HS-27A (cell line): Measurements from ENCODE around the gene TRIM77.
"Not testable (repeated sequence)": the region's sequence is repeated elsewhere in the genome, so short reads cannot be mapped to it uniquely, and the experiment has no call there.

Experiments used
- DNase-seq: peaks from one replicate; pipeline ENCODE4 v3.0.0-alpha.2; 2012; ENCODE audit warnings: low read depth, missing footprints

TRIM77 gene, protein sequence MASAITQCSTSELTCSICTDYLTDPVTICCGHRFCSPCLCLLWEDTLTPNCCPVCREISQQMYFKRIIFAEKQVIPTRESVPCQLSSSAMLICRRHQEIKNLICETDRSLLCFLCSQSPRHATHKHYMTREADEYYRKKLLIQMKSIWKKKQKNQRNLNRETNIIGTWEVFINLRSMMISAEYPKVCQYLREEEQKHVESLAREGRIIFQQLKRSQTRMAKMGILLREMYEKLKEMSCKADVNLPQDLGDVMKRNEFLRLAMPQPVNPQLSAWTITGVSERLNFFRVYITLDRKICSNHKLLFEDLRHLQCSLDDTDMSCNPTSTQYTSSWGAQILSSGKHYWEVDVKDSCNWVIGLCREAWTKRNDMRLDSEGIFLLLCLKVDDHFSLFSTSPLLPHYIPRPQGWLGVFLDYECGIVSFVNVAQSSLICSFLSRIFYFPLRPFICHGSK

DNA sequence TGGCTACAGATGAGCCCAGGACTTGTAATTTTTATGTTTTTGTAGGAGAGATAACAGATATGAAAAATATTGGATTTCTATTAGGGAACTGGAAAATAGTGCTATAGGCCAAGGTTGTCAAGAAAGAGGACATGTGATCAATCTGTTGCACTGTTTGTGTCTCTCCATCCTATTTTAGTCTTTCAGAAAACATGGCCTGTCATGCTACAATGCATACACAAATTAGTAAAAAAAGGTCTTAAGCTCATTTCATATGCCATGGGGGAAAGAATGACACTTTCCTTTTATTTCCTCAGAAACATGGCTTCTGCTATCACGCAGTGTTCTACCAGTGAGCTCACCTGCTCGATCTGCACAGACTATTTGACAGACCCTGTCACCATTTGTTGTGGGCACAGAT lies at the start of gene TRIM77:
TRIM77 (plus strand) TSS at position 301 of the 400 bp plus-strand sequence; CDS start at position 301, 0 bp downstream.
- DNase-seq = not testable (repeated sequence)

DNA sequence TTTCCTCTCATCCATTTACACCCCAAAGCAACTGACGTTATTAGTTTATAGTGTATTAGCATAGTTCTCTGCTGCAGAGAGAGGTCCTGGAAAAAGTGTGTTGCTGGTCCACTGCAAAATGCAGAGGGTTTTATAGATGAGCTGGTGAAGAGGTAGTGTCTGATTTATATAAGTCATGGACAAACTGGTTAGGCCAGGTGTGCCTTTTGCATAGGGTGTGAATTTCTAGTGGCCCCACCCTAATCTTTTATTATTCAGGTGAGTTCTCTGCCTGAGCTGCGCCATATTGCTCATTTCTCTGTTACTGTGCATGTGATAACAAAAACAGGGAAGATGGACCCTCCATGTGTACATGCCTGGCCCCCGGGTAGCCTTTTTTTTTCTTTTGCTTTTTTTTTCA lies 43.1 kb upstream of the TRIM77 start:
- no peak for DNase-seq

DNA sequence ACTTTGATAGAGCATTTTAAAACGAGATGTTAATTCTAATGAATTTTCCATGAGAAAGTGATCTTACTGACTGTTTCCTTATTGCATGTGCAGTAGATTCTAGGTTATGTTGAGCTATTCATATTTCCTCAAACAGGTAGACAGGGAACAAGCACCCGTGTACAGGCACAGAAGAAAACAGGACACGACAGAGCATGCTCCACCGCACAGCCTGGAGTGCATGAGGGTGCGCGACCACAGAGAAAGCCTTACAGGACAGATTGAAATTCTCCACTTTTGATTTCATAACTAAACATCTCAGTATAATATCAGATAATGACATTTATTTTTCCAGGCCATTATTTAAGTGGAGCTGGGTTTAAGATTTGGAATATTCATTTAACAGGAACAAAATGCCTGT lies 41.9 kb upstream of the TRIM77 start:
- DNase-seq = not testable (repeated sequence)

DNA sequence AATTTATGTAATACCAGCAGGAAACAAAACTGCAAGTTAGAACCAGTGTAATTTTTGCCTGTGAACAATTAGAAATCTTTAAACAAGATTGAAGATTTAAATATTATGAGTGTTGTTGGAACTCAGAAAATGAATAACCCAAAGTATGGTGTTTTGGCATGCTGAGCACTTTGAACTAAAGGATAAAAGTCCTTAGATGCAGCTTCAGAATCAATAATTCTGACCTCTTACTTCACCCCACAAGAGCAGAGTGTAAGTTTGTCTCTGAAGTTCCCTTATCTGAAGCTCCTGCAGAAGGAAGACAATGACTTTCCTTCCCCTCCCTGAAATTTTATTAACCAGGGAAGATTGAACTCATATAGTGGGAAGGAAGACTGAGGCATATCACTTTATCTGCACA lies 40.5 kb upstream of the TRIM77 start:
- DNase-seq = not testable (repeated sequence)

DNA sequence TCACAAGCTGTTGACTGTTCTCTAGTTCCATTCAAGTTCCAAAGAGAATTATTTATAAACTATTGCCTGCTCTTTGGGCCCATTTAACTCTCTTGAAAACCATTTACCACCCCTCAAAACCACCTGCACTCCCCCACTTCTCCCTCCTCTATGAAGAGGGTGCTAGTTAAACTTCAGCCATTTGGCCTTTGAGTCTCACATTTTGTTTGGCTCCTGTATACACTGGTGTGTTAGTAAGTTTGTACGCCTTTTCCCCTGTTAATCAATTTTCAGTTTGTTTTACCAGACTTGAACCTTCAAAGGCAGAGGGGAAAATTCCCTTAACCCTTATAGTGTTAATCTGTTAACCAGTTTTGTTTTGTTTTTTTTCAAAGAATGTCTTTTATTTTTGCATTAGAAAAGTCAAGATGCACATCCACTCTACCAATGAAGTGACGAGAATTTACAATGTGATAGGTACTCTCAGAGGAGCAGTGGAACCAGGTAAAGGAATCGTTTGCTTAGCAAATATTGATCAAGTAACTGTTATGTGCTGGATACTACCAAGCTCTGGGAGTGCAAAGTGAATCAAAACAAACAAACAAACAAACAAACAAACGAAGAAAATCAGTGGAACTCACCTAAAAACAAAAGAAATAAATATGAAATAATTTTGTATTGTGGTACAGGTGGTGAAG lies 40.0 kb upstream of the TRIM77 start:
- not testable (repeated sequence) for DNase-seq

DNA sequence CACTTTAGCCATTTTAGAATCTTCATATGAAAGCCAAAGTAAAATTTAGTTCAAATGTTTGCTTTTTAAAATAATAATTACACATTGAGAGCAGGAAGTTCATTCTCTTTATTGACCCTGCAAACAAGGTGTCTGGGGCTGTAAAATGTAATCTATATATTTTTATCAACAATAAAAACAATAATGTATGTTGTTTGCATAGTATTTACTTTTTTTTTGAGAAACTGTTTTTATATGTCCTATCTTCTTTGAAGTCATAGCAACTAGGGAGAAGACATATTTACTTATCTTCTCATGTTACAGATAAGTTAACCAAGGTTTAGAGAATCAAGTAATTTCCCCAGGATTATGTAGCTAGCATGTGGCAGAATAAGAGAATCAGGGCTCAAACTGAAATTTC lies 37.6 kb upstream of the TRIM77 start:
- not testable (repeated sequence) for DNase-seq

DNA sequence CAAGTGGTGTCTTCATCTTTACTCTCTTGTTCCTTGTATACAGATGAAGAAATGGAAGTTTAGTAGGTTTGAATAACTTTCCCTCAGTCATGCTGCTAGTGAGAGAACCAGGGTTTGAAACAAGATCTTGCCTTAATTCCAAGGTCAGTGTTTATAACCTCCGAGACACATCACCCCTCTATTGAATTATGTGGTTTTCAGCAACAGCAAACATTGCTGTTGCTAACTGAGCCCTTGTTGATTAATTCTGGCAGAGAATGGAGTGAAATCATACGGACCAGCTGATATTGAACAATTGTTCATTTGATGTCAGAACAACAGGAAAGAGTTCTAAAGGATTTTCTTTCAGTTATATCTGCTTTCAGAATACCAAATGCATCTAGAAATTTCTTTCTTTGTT lies 36.7 kb upstream of the TRIM77 start:
- not testable (repeated sequence) for DNase-seq

DNA sequence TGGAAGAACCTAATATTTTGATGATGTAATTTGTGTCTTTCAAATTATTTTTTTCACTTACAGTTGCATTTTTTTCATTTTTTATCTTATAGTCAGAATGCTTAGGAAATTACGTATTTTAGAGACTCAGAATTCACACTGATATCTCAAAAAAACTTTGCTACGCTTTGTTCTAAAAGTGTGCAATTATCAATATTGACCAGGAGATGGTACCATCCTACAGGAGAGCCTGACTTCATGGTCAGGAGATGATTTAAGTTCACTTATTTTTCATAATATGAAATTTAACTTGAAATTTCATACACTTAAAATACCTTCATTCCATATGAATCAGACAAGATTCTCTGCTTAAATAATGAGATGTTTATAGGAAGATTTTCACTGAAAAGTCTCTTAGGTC lies 34.7 kb upstream of the TRIM77 start:
- DNase-seq = not testable (repeated sequence)

DNA sequence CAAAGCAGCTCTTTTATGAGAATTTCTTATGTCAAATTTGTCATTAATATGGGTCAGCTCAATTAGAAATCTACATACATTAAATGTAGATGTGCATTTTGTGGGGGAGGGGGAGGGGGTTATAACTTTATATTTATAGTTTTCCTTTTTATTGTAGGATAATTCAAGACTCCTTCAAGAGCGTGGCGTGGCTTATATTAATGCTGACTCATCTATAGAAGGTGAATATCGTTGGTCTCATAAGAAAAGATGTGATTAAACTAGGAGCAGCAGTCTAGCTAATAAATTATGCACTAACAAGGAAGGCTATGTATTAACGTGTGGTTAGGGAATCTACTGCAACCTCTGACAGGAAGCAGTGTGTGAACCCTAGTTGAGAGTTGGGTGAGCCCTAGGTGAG lies 34.2 kb upstream of the TRIM77 start:
- DNase-seq = not testable (repeated sequence)

DNA sequence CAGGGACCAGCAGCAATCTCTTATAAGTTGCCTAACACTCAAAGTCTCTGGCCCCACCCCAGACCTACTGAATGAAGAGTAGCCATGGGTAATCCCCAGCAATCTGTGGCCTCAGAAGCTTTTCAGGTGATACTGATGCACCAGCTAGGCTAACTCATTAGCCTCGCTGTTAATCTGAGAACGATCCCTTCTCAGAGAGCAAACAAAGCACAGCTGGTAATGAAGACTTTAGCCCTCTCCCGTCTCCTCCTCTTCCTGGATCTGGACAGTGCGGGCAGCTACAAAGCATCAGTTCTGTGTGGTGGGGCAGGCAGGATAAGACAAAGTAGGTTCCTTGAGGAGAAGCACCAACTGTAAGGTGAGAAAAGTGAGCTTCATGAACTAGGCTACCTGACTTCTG lies 3.0 kb upstream of the TRIM77 start:
- not testable (repeated sequence) for DNase-seq

DNA sequence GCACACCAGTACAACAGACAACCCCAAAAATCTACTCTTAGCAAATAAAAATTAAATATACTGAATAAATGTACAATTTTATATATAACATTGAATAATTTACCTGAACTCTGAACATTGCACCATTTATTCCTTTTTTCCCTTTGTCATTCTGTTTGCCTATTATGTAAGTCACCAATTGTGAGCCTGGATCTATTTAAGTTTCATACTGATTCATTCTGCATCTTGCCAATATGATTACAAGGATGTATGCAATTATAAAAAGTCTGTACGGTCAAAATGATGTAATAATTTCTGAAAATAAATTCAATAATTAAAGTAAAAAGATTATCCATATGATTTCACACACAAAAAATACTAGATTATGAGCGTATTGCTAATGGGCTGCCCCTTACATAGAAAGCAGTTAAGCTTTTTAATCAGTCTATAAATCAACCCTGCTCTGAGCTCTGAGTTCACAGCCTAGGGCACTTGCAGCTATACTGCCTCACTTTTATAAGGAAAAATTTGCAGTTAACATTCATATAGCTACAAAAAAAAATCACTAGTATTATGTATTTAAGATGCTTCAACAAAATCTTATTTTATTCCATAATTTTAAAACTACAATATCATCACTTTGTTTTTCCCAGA lies 14.9 kb downstream of the TRIM77 start:
- not testable (repeated sequence) for DNase-seq

DNA sequence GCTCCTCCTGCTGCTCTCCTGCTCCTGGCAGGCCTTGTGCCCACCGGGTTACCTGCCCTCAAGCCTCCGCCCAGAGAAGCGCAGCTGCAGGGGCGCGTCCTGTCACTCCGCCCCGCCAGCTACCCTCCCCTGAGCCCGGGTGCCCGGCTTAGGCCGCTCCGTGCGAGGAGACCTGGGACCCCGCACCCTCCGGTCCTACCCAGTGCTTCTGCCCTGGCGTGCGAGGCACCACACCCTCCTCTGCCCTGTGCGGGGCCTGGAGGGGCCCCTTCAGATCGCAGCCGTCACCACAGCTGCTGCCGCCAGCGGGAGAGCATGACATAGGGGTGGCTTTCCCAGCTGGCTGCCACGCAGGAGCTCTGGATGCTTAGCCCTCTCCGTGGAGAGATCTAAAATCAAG lies 20.1 kb downstream of the TRIM77 start:
- not testable (repeated sequence) for DNase-seq

DNA sequence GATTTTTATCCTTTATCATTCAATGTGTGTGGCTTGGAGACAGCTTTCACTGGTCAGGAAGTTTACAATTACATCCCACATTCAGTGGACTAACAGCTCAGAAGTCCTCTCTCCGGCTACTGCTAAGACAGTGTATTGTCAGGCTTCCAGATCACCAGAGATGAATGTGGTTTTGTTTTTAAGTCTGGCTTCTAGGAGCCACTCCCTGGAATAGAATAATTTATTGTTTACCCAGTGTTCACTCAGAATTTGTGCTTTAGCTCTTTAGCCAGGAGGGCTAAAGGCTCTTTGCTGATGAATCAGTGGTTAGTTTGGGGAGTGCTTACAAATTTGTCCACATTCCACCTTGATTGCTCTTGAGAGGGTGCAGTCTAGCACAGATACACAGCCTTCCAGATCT lies 26.5 kb downstream of the TRIM77 start:
- no peak for DNase-seq

DNA sequence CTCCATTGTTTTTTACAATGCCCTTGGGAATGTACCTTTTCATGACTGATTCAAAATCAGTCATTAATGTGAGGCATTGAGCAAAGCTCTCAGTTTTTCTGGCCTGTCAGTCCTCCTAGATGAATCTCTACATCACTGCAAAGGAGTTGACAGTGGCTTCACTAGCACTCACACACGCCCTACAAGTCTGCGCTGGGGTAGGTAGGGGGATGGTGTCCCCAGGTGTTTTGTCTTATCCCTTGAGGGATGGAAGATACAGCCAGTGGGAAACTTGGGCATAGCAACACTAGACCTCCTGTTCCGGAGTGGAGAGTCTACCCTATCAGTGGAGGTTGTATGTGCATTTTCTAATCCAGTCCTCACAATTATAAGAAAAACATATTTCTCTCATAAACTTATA lies 27.0 kb downstream of the TRIM77 start:
- DNase-seq = no peak

DNA sequence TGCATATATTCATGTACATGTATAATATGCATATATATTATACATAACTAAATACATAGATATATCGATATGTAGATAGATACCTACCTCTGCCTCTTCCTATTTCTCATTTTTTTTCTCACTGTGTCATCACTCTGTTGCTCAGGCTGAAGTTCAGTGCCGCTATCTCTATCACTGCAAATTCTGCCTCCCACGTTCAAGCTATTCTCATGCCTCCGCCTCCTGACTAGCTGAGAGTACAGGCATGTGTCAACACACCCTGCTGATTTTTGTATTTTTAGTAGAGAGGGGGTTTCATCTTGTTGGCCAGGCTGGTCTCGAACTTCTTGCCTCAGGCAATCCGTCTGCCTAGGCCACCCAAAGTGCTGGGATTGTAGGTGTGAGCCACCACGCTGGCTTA lies 31.3 kb downstream of the TRIM77 start:
- DNase-seq = not testable (repeated sequence)

DNA sequence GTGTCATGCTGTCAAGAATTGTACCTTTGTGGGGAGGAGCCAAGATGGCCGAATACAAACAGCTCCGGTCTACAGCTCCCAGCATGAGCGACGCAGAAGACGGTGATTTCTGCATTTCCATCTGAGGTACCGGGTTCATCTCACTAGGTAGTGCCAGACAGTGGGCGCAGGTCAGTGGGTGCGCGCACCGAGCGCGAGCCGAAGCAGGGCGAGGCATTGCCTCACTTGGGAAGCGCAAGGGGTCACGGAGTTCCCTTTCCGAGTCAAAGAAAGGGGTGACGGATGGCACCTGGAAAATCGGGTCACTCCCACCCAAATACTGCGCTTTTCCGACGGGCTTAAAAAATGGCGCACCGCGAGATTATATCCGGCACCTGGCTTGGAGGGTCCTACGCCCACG lies 34.1 kb downstream of the TRIM77 start:
- not testable (repeated sequence) for DNase-seq

DNA sequence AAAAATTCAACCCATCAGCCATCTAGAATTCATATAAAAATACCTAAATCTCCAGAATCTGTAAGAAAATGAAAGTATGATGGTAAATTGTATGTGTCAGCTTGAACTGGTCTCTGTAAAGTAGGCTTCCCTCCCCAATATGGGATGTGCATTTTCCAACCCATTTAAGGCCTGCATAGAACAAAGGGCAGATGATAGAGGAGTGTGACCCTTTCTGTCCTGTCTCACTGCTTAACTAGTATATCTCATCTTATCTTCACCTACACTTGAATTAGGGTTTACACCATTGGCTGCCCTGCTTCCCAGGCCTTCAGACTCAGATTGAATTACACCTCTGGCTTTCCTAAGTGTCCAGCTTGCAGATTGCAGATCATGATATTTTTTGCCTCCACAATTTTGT lies 40.7 kb downstream of the TRIM77 start:
- not testable (repeated sequence) for DNase-seq
